Endothelial cell of umbilical vein (primary cell): ENCODE results near the gene SYK.

ENCODE experiments used
- EZH2 ChIP-seq: IDR thresholded peaks from 2 replicates; pipeline ENCODE4 v1.6.1; 2012; ENCODE audit warnings: borderline replicate concordance, low read depth, mild to moderate bottlenecking, moderate library complexity, low read length, inconsistent platforms; ENCODE audit not compliant: severe bottlenecking
- POLR2AphosphoS5 ChIP-seq: IDR thresholded peaks from 2 replicates; pipeline ENCODE4 v1.6.1; 2012; ENCODE audit warnings: low read depth, mild to moderate bottlenecking, control low read depth, low read length, moderate library complexity; ENCODE audit not compliant: insufficient read depth
- TF ChIP-seq, protein P1 (sequence below), 2 donors: IDR thresholded peaks; 1 replicate in 1 of 2; 2 replicates in 1 of 2; pipeline ENCODE4 v1.5.1; 2011; ENCODE audit warnings: low read length in 2 of 2, mild to moderate bottlenecking in 2 of 2, moderate library complexity in 2 of 2, control low read depth in 1 of 2, inconsistent platforms in 1 of 2, low read depth in 1 of 2; ENCODE audit not compliant: insufficient read depth in 1 of 2; ENCODE audit errors: extremely low read depth in 1 of 2
- TF ChIP-seq, protein P2 (sequence below): IDR thresholded peaks from 2 replicates; pipeline ENCODE4 v1.6.1; 2011; ENCODE audit not compliant: insufficient read depth, insufficient read length

- TF ChIP-seq, protein P1, sequence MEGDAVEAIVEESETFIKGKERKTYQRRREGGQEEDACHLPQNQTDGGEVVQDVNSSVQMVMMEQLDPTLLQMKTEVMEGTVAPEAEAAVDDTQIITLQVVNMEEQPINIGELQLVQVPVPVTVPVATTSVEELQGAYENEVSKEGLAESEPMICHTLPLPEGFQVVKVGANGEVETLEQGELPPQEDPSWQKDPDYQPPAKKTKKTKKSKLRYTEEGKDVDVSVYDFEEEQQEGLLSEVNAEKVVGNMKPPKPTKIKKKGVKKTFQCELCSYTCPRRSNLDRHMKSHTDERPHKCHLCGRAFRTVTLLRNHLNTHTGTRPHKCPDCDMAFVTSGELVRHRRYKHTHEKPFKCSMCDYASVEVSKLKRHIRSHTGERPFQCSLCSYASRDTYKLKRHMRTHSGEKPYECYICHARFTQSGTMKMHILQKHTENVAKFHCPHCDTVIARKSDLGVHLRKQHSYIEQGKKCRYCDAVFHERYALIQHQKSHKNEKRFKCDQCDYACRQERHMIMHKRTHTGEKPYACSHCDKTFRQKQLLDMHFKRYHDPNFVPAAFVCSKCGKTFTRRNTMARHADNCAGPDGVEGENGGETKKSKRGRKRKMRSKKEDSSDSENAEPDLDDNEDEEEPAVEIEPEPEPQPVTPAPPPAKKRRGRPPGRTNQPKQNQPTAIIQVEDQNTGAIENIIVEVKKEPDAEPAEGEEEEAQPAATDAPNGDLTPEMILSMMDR (IDR thresholded peaks at IDR 0.05; ENCODE audit: extremely low read depth in 1 of 2, insufficient read depth in 1 of 2, low read depth in 1 of 2, low read length in 2 of 2), result no peak
- TF ChIP-seq, protein P2, sequence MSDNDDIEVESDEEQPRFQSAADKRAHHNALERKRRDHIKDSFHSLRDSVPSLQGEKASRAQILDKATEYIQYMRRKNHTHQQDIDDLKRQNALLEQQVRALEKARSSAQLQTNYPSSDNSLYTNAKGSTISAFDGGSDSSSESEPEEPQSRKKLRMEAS, result no peak
- TF ChIP-seq EZH2 (no peak), POLR2AphosphoS5 (no peak)
These were observed 81.5 kb downstream of the SYK start for GRCh38 chr9:90882991-90883600.
